Measurements from ENCODE around the gene TSHZ3.

TSHZ3 gene

GRCh38 chr19:31357315-31357673 is 8.1 kb upstream of the TSHZ3 start:
- Mint-ChIP-seq H3K27ac (no peak overlapping the region), H3K4me3 (no peak overlapping the region), H3K4me1 (peaks cover 36% of the 10 kb centered on the region), H3K9me3 (no peaks in the 10 kb centered on the region), H3K36me3 (ENCODE audit: low read depth) (no peaks in the 10 kb centered on the region), H3K27me3 (ENCODE audit: low read depth, poor library complexity) (peaks cover 93% of the 10 kb centered on the region)
- DNase-seq = no peak
- peak; percentile 18 for TF ChIP-seq CTCF (IDR thresholded peaks at IDR 0.05)

DNA sequence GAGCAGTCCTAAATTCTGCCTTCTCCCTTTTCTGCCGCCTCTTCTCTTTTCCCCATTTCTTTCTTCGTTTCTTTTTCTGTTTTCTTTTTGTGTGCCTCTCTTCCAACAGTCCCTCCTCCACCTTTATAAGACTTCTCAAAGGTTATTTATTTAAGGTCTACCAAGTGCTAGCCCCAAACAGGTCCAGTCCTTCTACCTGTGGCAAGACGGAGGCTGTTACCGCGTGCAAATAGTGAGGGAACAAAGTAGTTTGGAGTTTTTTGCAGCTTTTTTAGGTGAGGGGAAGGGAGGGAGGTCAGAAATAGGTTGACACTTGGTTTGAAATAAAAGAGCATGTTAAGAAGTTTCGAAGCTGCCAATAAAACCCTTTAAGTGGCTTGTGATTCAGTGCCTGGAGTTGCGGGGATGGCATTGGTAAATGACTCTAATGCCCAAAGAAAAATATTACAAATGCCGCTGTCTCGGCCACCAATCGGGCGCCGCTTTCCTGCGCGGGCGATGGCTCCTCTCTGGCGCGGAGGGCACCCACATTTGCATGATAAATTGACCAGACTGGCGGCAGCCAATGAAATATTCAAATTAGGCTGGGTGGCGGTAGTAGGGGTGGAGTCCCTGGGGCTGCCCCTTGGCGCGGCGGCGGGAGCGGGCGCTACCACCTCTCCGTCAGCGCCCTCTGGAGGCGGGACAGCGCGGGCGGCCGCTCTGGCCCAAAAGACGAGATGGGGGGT is 7.5 kb upstream of the TSHZ3 start:
- Mint-ChIP-seq H3K27me3 (ENCODE audit: low read depth, poor library complexity) (peaks cover 93% of the 10 kb centered on the region), H3K4me1 (peaks cover 42% of the 10 kb centered on the region), H3K27ac (no peak overlapping the region), H3K4me3 (peak overlapping the region; percentile 61), H3K36me3 (ENCODE audit: low read depth) (no peaks in the 10 kb centered on the region), H3K9me3 (no peaks in the 10 kb centered on the region)
- DNase-seq = peak; percentile 60
- TF ChIP-seq CTCF (IDR thresholded peaks at IDR 0.05) = peak; percentile 49

DNA sequence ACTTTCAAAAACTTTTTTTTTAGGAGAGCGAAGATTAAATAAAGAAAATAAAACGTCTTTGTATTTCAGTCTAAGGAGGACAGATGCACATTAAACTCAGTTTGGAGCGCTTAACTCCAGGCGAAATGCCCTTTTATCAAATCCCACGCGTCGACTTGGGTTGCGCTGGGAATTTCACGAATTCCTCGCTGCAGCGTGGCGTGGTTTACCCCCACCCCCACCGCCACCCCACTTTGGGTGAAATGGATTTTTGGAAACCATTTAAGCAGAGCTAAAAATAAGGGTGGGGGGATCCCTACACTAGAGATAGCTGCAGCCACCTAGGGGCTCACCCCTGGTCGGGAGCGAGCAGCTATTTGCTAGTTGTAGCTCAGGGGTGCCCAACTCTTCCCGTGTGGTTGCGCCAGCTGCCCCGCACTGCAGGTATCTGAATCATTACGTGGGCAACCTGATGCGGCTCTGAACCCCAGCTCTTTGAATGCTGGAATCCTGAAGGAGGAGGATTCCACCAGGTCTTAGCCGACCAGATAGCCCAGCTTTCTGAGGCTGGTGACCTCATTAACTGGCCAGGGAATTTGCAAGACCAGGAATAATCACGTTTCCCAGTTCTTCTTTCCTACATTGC is 6.5 kb upstream of the TSHZ3 start:
- H3K27me3 Mint-ChIP-seq (ENCODE audit: low read depth, poor library complexity) = peaks cover 98% of the 10 kb centered on the region
- H3K36me3 Mint-ChIP-seq (ENCODE audit: low read depth) = no peaks in the 10 kb centered on the region
- TF ChIP-seq CTCF (IDR thresholded peaks at IDR 0.05) = no peak
- H3K4me3 Mint-ChIP-seq = peak overlapping the region; percentile 65
- no peak overlapping the region for H3K27ac Mint-ChIP-seq
- no peaks in the 10 kb centered on the region for H3K9me3 Mint-ChIP-seq
- DNase-seq = no peak
- peaks cover 42% of the 10 kb centered on the region for H3K4me1 Mint-ChIP-seq

DNA sequence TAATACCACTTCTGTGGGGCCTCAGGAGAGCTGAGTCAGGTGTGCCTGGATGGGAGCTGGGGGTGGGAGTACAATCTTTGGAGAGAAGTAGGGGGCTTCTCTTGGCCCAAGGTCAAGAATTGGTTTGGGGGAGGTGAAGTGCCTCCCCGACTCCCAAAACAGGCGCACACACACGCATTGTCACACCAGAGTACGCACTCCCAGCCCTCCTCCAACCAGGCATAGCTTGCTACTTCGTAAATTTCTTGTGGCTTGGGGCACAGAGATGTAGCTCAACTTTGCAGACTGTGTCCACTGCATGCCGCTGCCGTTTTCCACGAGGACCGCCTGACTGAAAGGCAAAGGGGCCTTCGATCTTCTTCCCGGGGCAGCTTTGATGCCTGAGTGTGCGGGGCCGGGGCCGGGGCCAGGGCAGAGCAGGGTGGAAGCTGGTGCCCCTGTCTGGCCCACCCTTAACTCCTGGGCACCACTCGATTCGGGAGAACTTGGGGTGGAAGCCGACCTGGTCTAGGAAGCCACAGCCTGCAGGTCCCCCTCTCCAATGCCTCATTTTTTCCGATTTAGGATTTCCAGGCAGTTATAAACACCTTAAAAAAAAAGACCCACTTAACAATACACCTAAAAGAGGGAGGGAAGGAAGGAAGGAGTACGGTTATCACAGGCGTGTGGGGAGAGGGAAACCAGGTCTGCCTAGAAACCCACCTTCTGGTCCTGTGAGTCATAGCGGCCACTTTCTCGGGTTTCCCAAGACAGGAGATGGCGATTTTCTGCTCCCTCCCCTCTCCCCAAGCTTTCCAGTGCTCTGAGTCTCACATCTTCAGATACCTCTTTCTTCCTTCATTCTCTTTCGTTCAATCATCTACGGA is 5.8 kb upstream of the TSHZ3 start:
- Mint-ChIP-seq H3K4me3 (peak overlapping the region; percentile 65), H3K4me1 (peaks cover 42% of the 10 kb centered on the region), H3K27ac (no peak overlapping the region), H3K9me3 (no peaks in the 10 kb centered on the region), H3K36me3 (ENCODE audit: low read depth) (no peaks in the 10 kb centered on the region), H3K27me3 (ENCODE audit: low read depth, poor library complexity) (peaks cover 91% of the 10 kb centered on the region)
- TF ChIP-seq CTCF (IDR thresholded peaks at IDR 0.05) = no peak
- DNase-seq = peak; percentile 31

GRCh38 chr19:31354316-31354715 is 5.1 kb upstream of the TSHZ3 start:
- H3K4me1 Mint-ChIP-seq = peaks cover 42% of the 10 kb centered on the region

More at GRCh38 chr19:31354316-31354715, 5.1 kb upstream of the TSHZ3 start:
- DNase-seq = no peak
- Mint-ChIP-seq H3K9me3 (no peaks in the 10 kb centered on the region), H3K27me3 (ENCODE audit: low read depth, poor library complexity) (peaks cover 84% of the 10 kb centered on the region), H3K36me3 (ENCODE audit: low read depth) (no peaks in the 10 kb centered on the region), H3K4me3 (no peak overlapping the region), H3K27ac (no peak overlapping the region)
- TF ChIP-seq CTCF (IDR thresholded peaks at IDR 0.05) = no peak
